Measurements from ENCODE around the gene EIPR1.
"Not testable (repeated sequence)": the region's sequence is repeated elsewhere in the genome, so short reads cannot be mapped to it uniquely, and the experiment has no call there.

EIPR1 gene

GRCh38 chr2:3357926-3358325, 19.7 kb downstream of the EIPR1 start:
- no peak for DNase-seq (ENCODE audit: low spot score)

DNA sequence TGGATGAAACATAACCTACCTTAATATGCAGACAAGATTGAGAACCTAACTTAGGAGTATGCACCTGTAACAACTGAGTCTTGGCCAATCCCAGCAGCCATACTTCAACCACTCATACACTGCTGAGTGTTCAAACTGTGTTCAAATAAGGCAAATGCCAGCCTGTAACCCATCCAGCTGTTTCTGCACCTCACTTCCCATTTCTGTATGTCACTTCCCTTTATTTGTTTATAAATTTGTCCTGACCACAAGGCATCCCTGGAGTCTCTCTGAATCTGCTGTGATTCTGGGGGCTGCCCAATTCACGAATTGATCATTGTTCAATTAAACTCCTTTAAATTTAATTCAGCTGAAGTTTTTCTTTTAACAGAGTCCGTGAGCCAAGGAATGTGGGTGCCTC, 20.2 kb downstream of the EIPR1 start:
- not testable (repeated sequence) for DNase-seq (ENCODE audit: low spot score)

DNA sequence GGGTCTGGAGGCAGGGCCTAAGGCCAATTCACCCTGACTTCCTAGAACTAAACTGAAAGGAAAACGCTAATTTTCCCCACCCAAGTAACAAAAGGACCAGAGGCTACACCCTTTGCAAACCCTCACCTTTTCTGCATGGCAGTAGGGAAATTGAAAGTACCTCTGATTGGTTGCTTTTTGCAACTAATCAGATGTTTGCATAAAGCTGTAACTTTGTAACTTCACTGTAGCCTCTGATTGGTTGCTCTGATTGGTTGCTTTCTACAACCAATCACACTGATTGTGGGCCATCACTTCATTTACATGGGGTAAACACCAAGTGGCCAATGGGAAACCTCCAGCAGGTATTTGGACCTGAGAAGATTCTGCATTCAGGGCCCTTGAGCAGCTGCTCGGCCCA, 20.8 kb downstream of the EIPR1 start:
- peak; percentile 58 for DNase-seq (ENCODE audit: low spot score)

DNA sequence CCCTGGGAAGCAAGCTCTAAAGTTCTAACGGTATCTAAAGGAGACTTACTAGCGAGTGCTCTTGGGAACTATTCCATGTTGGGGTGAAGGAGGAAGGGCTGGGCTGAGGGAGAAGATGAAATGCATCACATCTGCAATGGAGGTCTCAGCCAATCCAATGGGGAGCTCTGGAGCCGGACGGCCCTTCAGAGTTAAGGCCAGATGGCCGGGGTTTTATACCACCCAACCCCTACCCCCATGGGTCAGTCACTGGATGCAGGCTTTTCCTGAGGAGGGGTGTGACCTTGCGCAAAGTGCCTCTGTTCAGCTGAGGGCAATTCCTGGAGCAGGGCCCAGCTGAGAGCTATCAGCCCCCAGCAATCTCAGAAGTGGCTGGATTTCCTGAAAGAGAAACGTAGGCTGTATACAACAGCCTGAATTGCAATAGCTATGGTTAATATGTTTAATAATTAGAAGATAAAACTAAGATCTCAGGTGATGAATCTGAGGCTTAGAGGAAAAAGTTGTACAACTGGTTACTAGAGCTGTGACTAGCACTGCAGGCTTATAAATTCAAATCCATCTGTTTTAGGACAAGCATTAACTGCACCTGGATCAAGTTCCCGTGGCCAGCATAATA, 21.6 kb downstream of the EIPR1 start:
- peak; percentile 12 for DNase-seq (ENCODE audit: low spot score)

GRCh38 chr2:3354986-3355385, 22.6 kb downstream of the EIPR1 start:
- DNase-seq (ENCODE audit: low spot score): no peak

DNA sequence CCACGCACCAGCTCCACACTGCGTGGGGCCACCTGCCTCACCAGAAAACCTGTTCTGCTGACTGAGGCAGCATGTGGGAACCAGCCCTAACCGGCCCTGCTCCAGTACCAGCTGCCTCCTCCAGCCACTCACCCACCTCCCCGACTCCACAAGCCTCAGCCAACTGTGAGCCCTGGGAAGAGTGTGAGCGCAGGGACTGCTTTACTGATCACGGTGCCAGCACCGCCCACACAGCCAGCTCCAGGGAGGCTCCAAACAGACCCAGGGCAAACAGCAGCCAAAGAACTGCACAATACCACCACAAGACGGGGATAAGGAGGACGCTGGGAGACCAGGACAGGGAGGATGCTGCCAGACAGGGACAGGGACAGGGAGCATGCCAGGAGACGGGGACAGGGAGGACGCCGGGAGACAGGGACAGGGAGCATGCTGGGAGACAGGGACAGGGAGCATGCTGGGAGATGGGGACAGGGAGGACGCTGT, 28.4 kb downstream of the EIPR1 start:
- peak; percentile 33 for DNase-seq (ENCODE audit: low spot score)

GRCh38 chr2:3348767-3349166, 28.9 kb downstream of the EIPR1 start:
- DNase-seq (ENCODE audit: low spot score): peak; percentile 49

GRCh38 chr2:3345621-3346020, 32.0 kb downstream of the EIPR1 start:
- no peak for DNase-seq (ENCODE audit: low spot score)

- DNase-seq (ENCODE audit: low spot score): no peak
These were observed 32.7 kb downstream of the EIPR1 start for GRCh38 chr2:3344897-3345296.

- DNase-seq (ENCODE audit: low spot score): no peak
These were observed 34.6 kb downstream of the EIPR1 start for GRCh38 chr2:3343012-3343411.

GRCh38 chr2:3342324-3342723, 35.3 kb downstream of the EIPR1 start:
- DNase-seq (ENCODE audit: low spot score): no peak

GRCh38 chr2:3341336-3341735, 36.3 kb downstream of the EIPR1 start:
- DNase-seq (ENCODE audit: low spot score): no peak

- DNase-seq (ENCODE audit: low spot score): no peak
These were observed 37.5 kb downstream of the EIPR1 start for GRCh38 chr2:3340144-3340543.

- DNase-seq (ENCODE audit: low spot score): no peak
These were observed 39.3 kb downstream of the EIPR1 start for GRCh38 chr2:3338340-3338739.

DNA sequence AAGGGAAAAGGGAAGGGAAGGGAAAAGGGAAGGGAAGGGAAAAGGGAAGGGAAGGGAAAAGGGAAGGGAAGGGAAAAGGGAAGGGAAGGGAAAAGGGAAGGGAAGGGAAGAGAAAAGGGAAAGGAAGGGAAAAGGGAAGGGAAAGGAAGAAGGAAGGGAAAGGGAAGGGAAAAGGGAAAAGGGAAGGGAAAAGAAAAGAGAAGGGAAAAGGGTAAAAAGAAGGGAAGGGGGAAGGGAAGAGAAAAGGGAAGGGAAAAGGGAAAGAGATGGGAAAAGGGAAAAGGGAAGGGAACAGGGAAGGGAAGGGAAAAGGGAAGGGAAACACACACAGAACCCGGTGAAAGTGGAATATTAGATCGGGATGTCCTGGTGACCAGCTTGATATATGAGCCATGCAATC, 40.8 kb downstream of the EIPR1 start:
- DNase-seq (ENCODE audit: low spot score): no peak

GRCh38 chr2:3334392-3335345, 42.9 kb downstream of the EIPR1 start:
- DNase-seq (ENCODE audit: low spot score): no peak

DNA sequence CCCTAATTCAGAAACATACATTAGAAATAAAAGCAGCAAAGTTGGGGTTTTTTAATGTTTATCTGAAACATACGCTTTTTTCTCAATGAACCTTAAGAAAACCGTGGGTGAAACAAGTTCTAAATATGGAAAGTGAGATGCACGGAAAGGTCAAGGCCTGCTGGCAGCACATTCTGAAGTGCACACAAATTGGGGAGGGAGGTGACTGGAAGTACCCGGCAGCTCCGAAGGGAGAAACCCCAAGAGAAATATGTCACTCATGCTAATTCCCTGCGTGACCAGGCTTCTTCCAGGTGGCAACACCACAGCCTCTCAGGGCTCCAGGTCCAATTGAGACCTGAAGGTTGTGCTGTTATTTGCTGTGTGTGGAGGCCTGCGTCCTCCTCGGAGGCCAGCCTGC, 45.5 kb downstream of the EIPR1 start:
- no peak for DNase-seq (ENCODE audit: low spot score)

DNA sequence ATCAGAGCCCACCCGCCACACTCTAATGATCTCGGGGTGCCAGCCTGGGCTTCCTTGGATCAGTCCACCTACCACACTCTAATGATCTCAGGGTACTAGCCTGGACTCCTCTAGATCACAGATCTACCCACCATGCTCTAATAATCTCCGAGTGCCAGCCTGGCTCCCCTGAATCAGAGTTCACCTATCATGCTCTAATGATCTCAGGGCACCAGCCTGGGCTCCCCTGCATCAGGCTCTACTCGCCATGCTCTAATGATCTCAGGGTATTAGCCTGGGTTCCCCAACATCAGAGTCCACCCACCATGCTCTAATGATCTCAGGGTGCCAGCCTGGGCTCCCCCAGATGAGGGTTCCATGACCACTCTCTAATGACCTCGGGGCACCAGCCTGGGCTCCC, 48.1 kb downstream of the EIPR1 start:
- DNase-seq (ENCODE audit: low spot score): no peak

GRCh38 chr2:3326871-3327270, 50.7 kb downstream of the EIPR1 start:
- no peak for DNase-seq (ENCODE audit: low spot score)

DNA sequence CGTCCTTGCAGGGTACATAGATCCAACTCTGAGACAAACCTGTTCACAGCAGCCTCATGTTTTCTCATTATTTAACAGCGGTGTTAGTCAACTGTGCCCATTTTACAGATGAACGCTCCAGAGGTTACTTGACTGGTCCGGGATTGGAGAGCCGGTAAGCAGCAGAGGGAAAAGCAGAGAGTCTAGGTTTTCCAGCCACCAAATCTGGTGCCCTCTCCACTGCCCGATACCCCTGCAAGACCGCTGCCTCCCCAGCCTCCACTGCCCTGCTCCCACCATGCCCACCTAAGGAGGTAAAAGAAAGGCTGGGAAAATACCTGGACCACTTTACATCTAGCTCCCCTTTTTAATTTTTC, 51.5 kb downstream of the EIPR1 start:
- DNase-seq (ENCODE audit: low spot score): no peak

GRCh38 chr2:3325458-3326181, 52.0 kb downstream of the EIPR1 start:
- DNase-seq (ENCODE audit: low spot score): no peak

DNA sequence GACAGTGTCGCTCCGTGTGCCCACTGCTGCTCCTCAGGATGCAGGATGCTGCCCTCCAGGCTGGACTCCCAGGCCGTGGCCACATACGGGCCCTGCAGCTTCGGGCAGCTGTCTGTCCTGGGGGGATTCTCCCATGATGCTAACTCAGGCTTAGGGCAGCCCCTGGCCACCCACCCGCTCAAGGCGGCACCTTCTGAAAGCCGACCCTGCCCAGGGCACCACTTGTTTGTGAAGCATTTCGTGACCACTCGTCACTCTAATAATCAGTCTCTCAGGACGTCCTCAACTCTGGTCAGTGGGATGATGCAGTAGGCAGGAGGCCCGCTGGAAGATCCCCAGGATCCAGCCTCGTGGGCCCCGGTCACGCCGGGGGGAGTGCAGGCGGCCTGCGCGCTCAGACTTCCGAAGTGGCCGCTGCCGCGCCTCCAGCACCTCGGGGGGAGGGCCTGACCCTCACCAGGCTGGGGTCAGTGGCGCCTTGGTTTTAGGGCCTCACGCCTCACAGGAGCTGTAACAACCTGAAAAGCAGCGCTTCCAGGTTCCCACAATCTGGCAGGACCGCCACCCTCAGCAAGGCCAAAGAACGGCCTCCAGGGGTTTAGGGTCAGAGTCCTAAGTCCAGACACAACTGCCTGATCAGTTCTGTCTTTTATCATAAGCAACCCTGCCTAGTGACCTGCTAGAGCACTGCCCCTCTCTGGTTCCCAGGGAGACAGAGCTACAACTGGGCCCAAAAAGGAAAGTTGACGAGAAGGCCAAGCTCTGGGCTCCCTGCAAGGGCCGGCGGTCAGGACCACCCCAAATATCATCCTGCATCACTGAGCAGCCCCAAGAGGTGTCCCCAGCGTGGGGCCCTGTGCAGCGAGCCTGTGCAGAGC, 53.0 kb downstream of the EIPR1 start:
- DNase-seq (ENCODE audit: low spot score): no peak
